Measurements from ENCODE around the gene KRT81.
"Not testable (repeated sequence)": the region's sequence is repeated elsewhere in the genome, so short reads cannot be mapped to it uniquely, and the experiment has no call there.

DNA sequence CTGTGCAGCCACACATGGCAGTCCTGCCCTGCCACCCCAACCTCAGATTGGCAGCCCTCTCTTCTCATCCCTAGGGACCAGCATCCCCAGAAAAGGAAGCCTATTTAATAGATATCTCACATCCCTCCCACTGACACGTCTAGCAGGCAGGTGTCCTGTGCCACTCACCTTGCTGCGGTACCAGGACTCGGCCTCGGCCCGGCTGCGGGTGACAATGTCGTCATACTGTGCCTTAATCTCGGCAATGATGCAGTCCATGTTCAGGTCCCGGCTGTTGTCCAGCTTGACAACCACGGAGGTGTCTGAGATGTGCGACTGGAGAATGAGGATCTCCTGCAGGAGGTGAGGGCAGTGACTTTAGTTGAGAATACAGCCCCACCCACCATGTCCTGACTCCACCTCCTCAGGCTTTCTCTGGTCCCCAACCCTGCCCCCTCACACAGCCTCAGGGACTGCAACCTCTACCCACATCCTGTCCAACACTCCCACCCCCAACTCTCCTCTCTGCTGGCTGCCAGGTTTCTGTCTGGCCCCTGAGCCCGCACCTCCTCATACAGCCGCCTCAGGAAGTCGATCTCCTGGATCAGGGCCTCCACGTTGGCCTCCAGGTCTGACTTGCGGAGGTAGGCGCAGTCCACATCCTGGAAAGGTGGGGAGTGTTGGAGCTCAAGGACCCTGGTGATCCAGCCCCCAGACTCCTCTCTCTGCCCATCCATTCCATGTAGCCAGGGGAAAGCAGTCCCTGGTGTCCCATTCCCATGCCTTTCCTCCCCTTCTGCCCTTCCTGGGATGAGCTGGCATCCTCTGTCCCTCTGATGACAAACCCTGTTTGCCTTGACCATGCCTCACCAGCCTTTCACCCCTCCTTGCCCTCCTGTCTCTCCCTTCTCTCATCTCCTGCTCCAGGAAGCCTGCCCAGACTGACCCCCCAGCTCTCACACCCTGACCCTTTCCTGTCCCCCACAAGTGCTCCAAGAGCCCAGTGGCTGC, 3.2 kb downstream of the KRT81 start:
- not testable (repeated sequence) for TF ChIP-seq FOXM1 (IDR thresholded peaks at IDR 0.05; ENCODE audit: borderline replicate concordance); ZNF384 (IDR thresholded peaks at IDR 0.05); NFRKB (IDR thresholded peaks at IDR 0.05); LEF1 (IDR thresholded peaks at IDR 0.05; ENCODE audit: borderline replicate concordance); CTBP1 (IDR thresholded peaks at IDR 0.05; ENCODE audit: borderline replicate concordance); BHLHE40 (IDR thresholded peaks at IDR 0.05; ENCODE audit: borderline replicate concordance); FOXA1 (IDR thresholded peaks at IDR 0.05); SP1 (IDR thresholded peaks at IDR 0.05)

All from HEK293T (cell line).